ENCODE results near the gene MMEL1. TPM values are rescaled to one million over a fixed set of nuclear protein-coding genes. Genes with fewer than 3 reads are reported as not detected.
A peak's percentile ranks its signal among the peaks of the same experiment; 100 is the strongest.

MMEL1 gene
- total and polyA plus RNA-seq, 2 experiments from 2014 or later = 0.57 to 0.90 TPM

DNA sequence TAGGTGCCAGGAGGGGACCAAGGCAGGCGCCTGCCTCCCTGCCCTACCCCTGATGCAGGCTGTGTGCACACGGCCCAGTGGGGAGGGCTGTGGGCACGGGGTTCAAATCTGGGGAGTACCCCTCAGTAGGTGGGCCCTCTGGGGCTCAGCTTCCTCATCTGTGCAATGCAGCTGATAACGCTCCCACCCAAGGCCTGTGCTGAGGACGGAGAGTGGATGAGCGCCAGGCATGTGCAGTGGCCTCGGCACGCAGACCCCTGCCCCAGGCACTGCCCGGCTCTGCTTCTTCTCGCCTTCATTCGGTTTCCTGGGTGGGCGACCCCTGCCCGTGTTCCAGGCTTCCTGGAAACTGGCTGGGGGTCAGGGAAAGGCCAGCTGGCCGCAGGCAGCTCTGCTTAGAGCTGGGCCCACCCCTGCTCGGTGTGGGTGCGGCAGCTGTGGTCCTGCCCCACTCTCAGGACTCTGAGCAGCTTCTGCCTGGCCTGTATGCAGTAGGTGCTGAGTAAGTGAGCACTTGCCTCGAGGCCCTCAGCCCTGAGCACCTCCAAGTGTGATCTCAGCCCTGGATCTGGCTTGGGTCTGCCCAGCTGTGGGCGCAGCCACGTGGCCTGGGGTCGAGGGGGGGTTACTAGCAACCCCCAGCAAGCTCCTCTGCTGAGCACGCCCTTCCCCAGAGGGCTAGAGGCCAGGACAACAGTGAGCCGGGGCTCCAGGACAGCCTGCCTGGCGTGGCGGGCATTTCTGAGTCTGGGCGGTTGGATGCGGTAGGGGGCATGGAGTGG, 88.5 kb downstream of the MMEL1 start:
- Histone ChIP-seq H2AFZ (no peak overlapping the region), H3K27ac (ENCODE audit: low read depth) (no peak overlapping the region), H3K4me2 (peak overlapping the region; percentile 65; the same call in 1 of the 2 replicates), H3K4me3 (peak overlapping the region; percentile 34; the same call in 1 of the 2 replicates), H3K27me3 (ENCODE audit: insufficient read depth) (peaks cover 12% of the 10 kb centered on the region; the same call in 1 of the 2 replicates), H4K20me1 (replicated peaks; ENCODE audit: insufficient read depth) (no peaks in the 10 kb centered on the region), H3K79me2 (replicated peaks; ENCODE audit: insufficient read depth) (no peaks in the 10 kb centered on the region), H3K9me2 (ENCODE audit: insufficient read depth) (no peaks in the 10 kb centered on the region), H3F3A (replicated peaks; ENCODE audit: low read depth) (peaks cover 7% of the 10 kb centered on the region; the same call in 1 of the 2 replicates), H3K4me1 (ENCODE audit: insufficient read depth) (peaks cover 16% of the 10 kb centered on the region; the same call in 1 of the 2 replicates), H3K36me3 (ENCODE audit: insufficient read depth) (no peaks in the 10 kb centered on the region)
- Mint-ChIP-seq H3K4me3 (no peak overlapping the region), H3K27me3 (ENCODE audit: insufficient read depth, low read depth, poor library complexity) (peaks cover 20% of the 10 kb centered on the region), H3K27ac (no peak overlapping the region), H3K36me3 (ENCODE audit: low read depth) (no peaks in the 10 kb centered on the region), H3K9me3 (no peaks in the 10 kb centered on the region), H3K4me1 (peaks cover 5% of the 10 kb centered on the region; the same call in 1 of the 3 replicates)
- TF ChIP-seq, protein P1, sequence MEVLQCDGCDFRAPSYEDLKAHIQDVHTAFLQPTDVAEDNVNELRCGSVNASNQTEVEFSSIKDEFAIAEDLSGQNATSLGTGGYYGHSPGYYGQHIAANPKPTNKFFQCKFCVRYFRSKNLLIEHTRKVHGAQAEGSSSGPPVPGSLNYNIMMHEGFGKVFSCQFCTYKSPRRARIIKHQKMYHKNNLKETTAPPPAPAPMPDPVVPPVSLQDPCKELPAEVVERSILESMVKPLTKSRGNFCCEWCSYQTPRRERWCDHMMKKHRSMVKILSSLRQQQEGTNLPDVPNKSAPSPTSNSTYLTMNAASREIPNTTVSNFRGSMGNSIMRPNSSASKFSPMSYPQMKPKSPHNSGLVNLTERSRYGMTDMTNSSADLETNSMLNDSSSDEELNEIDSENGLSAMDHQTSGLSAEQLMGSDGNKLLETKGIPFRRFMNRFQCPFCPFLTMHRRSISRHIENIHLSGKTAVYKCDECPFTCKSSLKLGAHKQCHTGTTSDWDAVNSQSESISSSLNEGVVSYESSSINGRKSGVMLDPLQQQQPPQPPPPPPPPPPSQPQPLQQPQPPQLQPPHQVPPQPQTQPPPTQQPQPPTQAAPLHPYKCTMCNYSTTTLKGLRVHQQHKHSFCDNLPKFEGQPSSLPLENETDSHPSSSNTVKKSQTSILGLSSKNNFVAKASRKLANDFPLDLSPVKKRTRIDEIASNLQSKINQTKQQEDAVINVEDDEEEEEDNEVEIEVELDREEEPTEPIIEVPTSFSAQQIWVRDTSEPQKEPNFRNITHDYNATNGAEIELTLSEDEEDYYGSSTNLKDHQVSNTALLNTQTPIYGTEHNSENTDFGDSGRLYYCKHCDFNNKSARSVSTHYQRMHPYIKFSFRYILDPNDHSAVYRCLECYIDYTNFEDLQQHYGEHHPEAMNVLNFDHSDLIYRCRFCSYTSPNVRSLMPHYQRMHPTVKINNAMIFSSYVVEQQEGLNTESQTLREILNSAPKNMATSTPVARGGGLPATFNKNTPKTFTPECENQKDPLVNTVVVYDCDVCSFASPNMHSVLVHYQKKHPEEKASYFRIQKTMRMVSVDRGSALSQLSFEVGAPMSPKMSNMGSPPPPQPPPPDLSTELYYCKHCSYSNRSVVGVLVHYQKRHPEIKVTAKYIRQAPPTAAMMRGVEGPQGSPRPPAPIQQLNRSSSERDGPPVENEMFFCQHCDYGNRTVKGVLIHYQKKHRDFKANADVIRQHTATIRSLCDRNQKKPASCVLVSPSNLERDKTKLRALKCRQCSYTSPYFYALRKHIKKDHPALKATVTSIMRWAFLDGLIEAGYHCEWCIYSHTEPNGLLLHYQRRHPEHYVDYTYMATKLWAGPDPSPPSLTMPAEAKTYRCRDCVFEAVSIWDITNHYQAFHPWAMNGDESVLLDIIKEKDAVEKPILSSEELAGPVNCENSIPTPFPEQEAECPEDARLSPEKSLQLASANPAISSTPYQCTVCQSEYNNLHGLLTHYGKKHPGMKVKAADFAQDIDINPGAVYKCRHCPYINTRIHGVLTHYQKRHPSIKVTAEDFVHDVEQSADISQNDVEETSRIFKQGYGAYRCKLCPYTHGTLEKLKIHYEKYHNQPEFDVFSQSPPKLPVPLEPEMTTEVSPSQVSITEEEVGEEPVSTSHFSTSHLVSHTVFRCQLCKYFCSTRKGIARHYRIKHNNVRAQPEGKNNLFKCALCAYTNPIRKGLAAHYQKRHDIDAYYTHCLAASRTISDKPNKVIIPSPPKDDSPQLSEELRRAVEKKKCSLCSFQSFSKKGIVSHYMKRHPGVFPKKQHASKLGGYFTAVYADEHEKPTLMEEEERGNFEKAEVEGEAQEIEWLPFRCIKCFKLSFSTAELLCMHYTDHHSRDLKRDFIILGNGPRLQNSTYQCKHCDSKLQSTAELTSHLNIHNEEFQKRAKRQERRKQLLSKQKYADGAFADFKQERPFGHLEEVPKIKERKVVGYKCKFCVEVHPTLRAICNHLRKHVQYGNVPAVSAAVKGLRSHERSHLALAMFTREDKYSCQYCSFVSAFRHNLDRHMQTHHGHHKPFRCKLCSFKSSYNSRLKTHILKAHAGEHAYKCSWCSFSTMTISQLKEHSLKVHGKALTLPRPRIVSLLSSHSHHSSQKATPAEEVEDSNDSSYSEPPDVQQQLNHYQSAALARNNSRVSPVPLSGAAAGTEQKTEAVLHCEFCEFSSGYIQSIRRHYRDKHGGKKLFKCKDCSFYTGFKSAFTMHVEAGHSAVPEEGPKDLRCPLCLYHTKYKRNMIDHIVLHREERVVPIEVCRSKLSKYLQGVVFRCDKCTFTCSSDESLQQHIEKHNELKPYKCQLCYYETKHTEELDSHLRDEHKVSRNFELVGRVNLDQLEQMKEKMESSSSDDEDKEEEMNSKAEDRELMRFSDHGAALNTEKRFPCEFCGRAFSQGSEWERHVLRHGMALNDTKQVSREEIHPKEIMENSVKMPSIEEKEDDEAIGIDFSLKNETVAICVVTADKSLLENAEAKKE (CRISPR knock-in tag; IDR thresholded peaks at IDR 0.05) = no peak
- TF ChIP-seq, protein P2, sequence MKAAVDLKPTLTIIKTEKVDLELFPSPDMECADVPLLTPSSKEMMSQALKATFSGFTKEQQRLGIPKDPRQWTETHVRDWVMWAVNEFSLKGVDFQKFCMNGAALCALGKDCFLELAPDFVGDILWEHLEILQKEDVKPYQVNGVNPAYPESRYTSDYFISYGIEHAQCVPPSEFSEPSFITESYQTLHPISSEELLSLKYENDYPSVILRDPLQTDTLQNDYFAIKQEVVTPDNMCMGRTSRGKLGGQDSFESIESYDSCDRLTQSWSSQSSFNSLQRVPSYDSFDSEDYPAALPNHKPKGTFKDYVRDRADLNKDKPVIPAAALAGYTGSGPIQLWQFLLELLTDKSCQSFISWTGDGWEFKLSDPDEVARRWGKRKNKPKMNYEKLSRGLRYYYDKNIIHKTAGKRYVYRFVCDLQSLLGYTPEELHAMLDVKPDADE (IDR thresholded peaks at IDR 0.05) = no peak
- TF ChIP-seq, protein P3, sequence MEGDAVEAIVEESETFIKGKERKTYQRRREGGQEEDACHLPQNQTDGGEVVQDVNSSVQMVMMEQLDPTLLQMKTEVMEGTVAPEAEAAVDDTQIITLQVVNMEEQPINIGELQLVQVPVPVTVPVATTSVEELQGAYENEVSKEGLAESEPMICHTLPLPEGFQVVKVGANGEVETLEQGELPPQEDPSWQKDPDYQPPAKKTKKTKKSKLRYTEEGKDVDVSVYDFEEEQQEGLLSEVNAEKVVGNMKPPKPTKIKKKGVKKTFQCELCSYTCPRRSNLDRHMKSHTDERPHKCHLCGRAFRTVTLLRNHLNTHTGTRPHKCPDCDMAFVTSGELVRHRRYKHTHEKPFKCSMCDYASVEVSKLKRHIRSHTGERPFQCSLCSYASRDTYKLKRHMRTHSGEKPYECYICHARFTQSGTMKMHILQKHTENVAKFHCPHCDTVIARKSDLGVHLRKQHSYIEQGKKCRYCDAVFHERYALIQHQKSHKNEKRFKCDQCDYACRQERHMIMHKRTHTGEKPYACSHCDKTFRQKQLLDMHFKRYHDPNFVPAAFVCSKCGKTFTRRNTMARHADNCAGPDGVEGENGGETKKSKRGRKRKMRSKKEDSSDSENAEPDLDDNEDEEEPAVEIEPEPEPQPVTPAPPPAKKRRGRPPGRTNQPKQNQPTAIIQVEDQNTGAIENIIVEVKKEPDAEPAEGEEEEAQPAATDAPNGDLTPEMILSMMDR (conservative IDR thresholded peaks at IDR 0.05; ENCODE audit: low read depth in 2 of 2) = no peak
- TF ChIP-seq POLR2AphosphoS5 (IDR thresholded peaks at IDR 0.05; ENCODE audit: low read depth) (no peak), ZNF331 (CRISPR knock-in tag; IDR thresholded peaks at IDR 0.05; ENCODE audit: low read depth) (no peak), STAT1 (IDR thresholded peaks at IDR 0.05; ENCODE audit: unreplicated experiment) (no peak), NANOG (IDR thresholded peaks at IDR 0.05; ENCODE audit: borderline replicate concordance) (no peak), ZNF114 (CRISPR knock-in tag; IDR thresholded peaks at IDR 0.05) (no peak), CREB1 (CRISPR knock-in tag; IDR thresholded peaks at IDR 0.05; ENCODE audit: low read depth) (no peak), EZH2 (IDR thresholded peaks at IDR 0.05; ENCODE audit: low read depth, unreplicated experiment) (no peak), JUNB (IDR thresholded peaks at IDR 0.05; ENCODE audit: unreplicated experiment) (no peak), EZH2phosphoT487 (IDR thresholded peaks at IDR 0.05; ENCODE audit: unreplicated experiment) (no peak)
- TF ChIP-seq, protein P4, sequence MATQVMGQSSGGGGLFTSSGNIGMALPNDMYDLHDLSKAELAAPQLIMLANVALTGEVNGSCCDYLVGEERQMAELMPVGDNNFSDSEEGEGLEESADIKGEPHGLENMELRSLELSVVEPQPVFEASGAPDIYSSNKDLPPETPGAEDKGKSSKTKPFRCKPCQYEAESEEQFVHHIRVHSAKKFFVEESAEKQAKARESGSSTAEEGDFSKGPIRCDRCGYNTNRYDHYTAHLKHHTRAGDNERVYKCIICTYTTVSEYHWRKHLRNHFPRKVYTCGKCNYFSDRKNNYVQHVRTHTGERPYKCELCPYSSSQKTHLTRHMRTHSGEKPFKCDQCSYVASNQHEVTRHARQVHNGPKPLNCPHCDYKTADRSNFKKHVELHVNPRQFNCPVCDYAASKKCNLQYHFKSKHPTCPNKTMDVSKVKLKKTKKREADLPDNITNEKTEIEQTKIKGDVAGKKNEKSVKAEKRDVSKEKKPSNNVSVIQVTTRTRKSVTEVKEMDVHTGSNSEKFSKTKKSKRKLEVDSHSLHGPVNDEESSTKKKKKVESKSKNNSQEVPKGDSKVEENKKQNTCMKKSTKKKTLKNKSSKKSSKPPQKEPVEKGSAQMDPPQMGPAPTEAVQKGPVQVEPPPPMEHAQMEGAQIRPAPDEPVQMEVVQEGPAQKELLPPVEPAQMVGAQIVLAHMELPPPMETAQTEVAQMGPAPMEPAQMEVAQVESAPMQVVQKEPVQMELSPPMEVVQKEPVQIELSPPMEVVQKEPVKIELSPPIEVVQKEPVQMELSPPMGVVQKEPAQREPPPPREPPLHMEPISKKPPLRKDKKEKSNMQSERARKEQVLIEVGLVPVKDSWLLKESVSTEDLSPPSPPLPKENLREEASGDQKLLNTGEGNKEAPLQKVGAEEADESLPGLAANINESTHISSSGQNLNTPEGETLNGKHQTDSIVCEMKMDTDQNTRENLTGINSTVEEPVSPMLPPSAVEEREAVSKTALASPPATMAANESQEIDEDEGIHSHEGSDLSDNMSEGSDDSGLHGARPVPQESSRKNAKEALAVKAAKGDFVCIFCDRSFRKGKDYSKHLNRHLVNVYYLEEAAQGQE (IDR thresholded peaks at IDR 0.05; ENCODE audit: unreplicated experiment) = no peak
- ATAC-seq = no peak
- no peak for DNase-seq (ENCODE audit: low spot score)

Data from GM23338 (cell line).